B cell (primary cell): ENCODE data around the gene PIK3AP1. TPM values are rescaled to one million over a fixed set of nuclear protein-coding genes. Genes with fewer than 3 reads are reported as not detected.
A peak's percentile ranks its signal among the peaks of the same experiment; 100 is the strongest.

Experiments used
- ATAC-seq: fragments of 200-7000 bp; cut with Tn5 transposase; one replicate; pipeline ENCODE4 v1.10.0; 2021; ENCODE audit warnings: low read depth, mild to moderate bottlenecking, moderate number of reproducible peaks, moderate library complexity
- CTCF ChIA-PET: fragments of 350-600 bp; sonication (Branson Sonifier 250); formaldehyde crosslinking; loops from one replicate; lab custom pipeline; 2021; ENCODE audit warnings: antibody characterized with exemption, inconsistent platforms; lab: Charles Lee
- POLR2A ChIA-PET: fragments of 350-600 bp; sonication (Branson Sonifier 250); formaldehyde crosslinking; loops from one replicate; lab custom pipeline; 2021; ENCODE audit warnings: antibody characterized with exemption; lab: Charles Lee
- DNase-seq: peaks from one replicate; pipeline ENCODE4 v3.0.0; 2013
- H2AFZ ChIP-seq: 2 replicates; pipeline ENCODE4 v1.6.1; 2012; ENCODE audit warnings: mild to moderate bottlenecking, low read depth, low read length; ENCODE audit not compliant: insufficient read depth, poor library complexity, severe bottlenecking
- H3K27ac ChIP-seq, 2 donors: 1 replicate in 1 of 2; 2 replicates in 1 of 2; pipeline ENCODE4 v1.5.1; 2012 to 2013; ENCODE audit warnings: low read length in 2 of 2, mild to moderate bottlenecking in 2 of 2, moderate library complexity in 1 of 2
- H3K27me3 ChIP-seq, 4 experiments: fragments of 200-600 bp in 1 of 4; sonication (generic) in 1 of 4; replicated peaks in 1 of 4; 1 replicate in 2 of 4; 2 replicates in 2 of 4; pipeline versions ENCODE4 v1.6.1 to v1.7.0; 2013 to 2016; ENCODE audit warnings: low read length in 3 of 4, mild to moderate bottlenecking in 2 of 4, mixed read lengths in 1 of 4, moderate library complexity in 1 of 4; ENCODE audit not compliant: insufficient read depth in 4 of 4, control insufficient read depth in 3 of 4; ENCODE audit errors: control extremely low read depth in 1 of 4
- H3K36me3 ChIP-seq, 2 experiments: replicated peaks in 1 of 2; 1 replicate in 1 of 2; 2 replicates in 1 of 2; pipeline versions ENCODE4 v1.6.1 to v1.7.1; 2013; ENCODE audit warnings: low read length in 1 of 2; ENCODE audit not compliant: insufficient read depth in 2 of 2, control insufficient read depth in 1 of 2; ENCODE audit errors: control extremely low read depth in 1 of 2, extremely low read depth in 1 of 2
- H3K4me1 ChIP-seq, 2 donors: fragments of 200-600 bp in 1 of 2; sonication (generic) in 1 of 2; 1 replicate in 1 of 2; 2 replicates in 1 of 2; pipeline versions ENCODE4 v1.5.1 to v1.6.1; 2013 to 2017; ENCODE audit warnings: low read length in 2 of 2; ENCODE audit not compliant: control insufficient read depth in 2 of 2, insufficient read depth in 2 of 2
- H3K4me2 ChIP-seq: replicated peaks from 2 replicates; pipeline ENCODE3; 2012; ENCODE audit warnings: mild to moderate bottlenecking, low read depth, low read length; ENCODE audit not compliant: poor library complexity, severe bottlenecking
- H3K4me3 ChIP-seq, 5 experiments: fragments of 200-600 bp in 1 of 5; sonication (generic) in 1 of 5; 1 replicate in 3 of 5; 2 replicates in 2 of 5; pipeline versions ENCODE4 v1.5.1 to v1.7.0; 2011 to 2016; ENCODE audit warnings: low read length in 4 of 5, mild to moderate bottlenecking in 4 of 5, low read depth in 2 of 5, control low read depth in 1 of 5, moderate library complexity in 1 of 5; ENCODE audit not compliant: insufficient read depth in 1 of 5; ENCODE audit errors: control extremely low read depth in 1 of 5, extremely low read depth in 1 of 5
- H3K79me2 ChIP-seq: fragments of 200-600 bp; sonication (generic); one replicate; pipeline ENCODE4 v1.6.0; 2016; ENCODE audit warnings: low read length; ENCODE audit not compliant: control insufficient read depth, insufficient read depth
- H3K9ac ChIP-seq: fragments of 200-600 bp; sonication (generic); 2 replicates; pipeline ENCODE4 v1.6.1; 2017; ENCODE audit warnings: mild to moderate bottlenecking, low read length, moderate library complexity
- H3K9me3 ChIP-seq, 3 donors: one replicate each; pipeline versions ENCODE4 v1.6.1 to v1.7.1; 2013; ENCODE audit warnings: low read length in 2 of 3; ENCODE audit not compliant: control insufficient read depth in 2 of 3, insufficient read depth in 1 of 3; ENCODE audit errors: control extremely low read depth in 1 of 3
- H4K20me1 ChIP-seq: 2 replicates; pipeline ENCODE4 v1.6.0; 2012; ENCODE audit warnings: mild to moderate bottlenecking, low read length; ENCODE audit not compliant: insufficient read depth, control insufficient read depth, poor library complexity, severe bottlenecking
- H3K27ac Mint-ChIP-seq: one replicate; pipeline ENCODE4 v1.8.0; 2021; ENCODE audit warnings: mixed read lengths
- H3K27me3 Mint-ChIP-seq: one replicate; pipeline ENCODE4 v1.8.0; 2021; ENCODE audit warnings: mixed read lengths
- H3K4me1 Mint-ChIP-seq: one replicate; pipeline ENCODE4 v1.8.0; 2021; ENCODE audit warnings: mixed read lengths
- H3K4me3 Mint-ChIP-seq: one replicate; pipeline ENCODE4 v1.8.0; 2021; ENCODE audit warnings: mixed read lengths
- H3K9me3 Mint-ChIP-seq: one replicate; pipeline ENCODE4 v1.8.0; 2022; ENCODE audit warnings: mixed read lengths; ENCODE audit not compliant: insufficient read depth
- EZH2 ChIP-seq: IDR thresholded peaks from 2 replicates; pipeline ENCODE4 v1.6.1; 2012; ENCODE audit warnings: borderline replicate concordance, low read depth, mild to moderate bottlenecking, moderate library complexity, low read length; ENCODE audit not compliant: insufficient read depth, poor library complexity, severe bottlenecking
- WGBS: methylation state at CpG from one replicate; pipeline ENCODE4 v1.1.5; 2013; ENCODE audit warnings: missing lambda C conversion rate; ENCODE audit not compliant: insufficient coverage; 5-methylcytosine and 5-hydroxymethylcytosine counted together
- intact Hi-C: fragments of 100-400 bp; cut with micrococcal nuclease; formaldehyde crosslinking; loops from one replicate; pipeline ENCODE4 v1.10.0; 2022
- polyA plus RNA-seq: library from polyadenylated mRNA; depleted of rRNA; stranded (reverse); fragments of >200 nt; gene quantifications from 2 replicates; pipeline ENCODE4 v1.2.3, GENCODE V29; 2012
- total RNA-seq, 2 donors: library from RNA; stranded (reverse); fragments of 120-200 nt in 1 of 2; gene quantifications; 1 replicate in 1 of 2; 2 replicates in 1 of 2; pipeline versions ENCODE4 v1.2.3 to v1.2.4, GENCODE V29; 2013 to 2022
- TF ChIP-seq, protein P1 (sequence below): fragments of 200-600 bp; IDR thresholded peaks from one replicate; pipeline ENCODE4 v1.8.0; 2022; ENCODE audit warnings: antibody characterized with exemption, mild to moderate bottlenecking

The PIK3AP1 gene
- total and polyA plus RNA-seq, 2 donors (not counting 1 experiment from before 2014, with no cell fraction given): 125 to 130 TPM

GRCh38 chr10:96586419-96587263 is 133.7 kb downstream of the PIK3AP1 start, which contains the start of gene TM9SF3:
TSS of gene TM9SF3 (minus strand) at chr10:96587012. CDS start at chr10:96586835, 177 bp downstream.
- ChIA-PET POLR2A (no interaction called here), CTCF (no interaction called here)
- peak within 1 kb of the TSS; percentile 90 for H3K4me2 ChIP-seq
- Mint-ChIP-seq H3K27me3 (no peaks in the 10 kb centered on the region), H3K27ac (peak within 1 kb of the TSS; percentile 99), H3K4me3 (peak within 1 kb of the TSS; percentile 91), H3K9me3 (no peaks in the 10 kb centered on the region), H3K4me1 (peaks cover 41% of the 10 kb centered on the region)
- peak within 1 kb of the TSS; percentile 96 to 98 for H3K27ac ChIP-seq
- TF ChIP-seq, protein P1, sequence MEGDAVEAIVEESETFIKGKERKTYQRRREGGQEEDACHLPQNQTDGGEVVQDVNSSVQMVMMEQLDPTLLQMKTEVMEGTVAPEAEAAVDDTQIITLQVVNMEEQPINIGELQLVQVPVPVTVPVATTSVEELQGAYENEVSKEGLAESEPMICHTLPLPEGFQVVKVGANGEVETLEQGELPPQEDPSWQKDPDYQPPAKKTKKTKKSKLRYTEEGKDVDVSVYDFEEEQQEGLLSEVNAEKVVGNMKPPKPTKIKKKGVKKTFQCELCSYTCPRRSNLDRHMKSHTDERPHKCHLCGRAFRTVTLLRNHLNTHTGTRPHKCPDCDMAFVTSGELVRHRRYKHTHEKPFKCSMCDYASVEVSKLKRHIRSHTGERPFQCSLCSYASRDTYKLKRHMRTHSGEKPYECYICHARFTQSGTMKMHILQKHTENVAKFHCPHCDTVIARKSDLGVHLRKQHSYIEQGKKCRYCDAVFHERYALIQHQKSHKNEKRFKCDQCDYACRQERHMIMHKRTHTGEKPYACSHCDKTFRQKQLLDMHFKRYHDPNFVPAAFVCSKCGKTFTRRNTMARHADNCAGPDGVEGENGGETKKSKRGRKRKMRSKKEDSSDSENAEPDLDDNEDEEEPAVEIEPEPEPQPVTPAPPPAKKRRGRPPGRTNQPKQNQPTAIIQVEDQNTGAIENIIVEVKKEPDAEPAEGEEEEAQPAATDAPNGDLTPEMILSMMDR: no peak
- no peak for TF ChIP-seq EZH2
- peak within 1 kb of the TSS; percentile 69 to 97 (median 84) for H3K4me3 ChIP-seq
- H3K4me1 ChIP-seq: peaks cover 24 to 40% of the 10 kb centered on the region in 2 donors
- peak; percentile 87 for ATAC-seq
- peaks cover 64% of the 10 kb centered on the region for H3K79me2 ChIP-seq
- no peaks in the 10 kb centered on the region for H3K27me3 ChIP-seq
- H4K20me1 ChIP-seq: peaks cover 23% of the 10 kb centered on the region
- under 1% methylated on average over 107 of the region's 107 CpGs for WGBS
- intact Hi-C loops: loop anchor here (1.0 to 10.0 kb wide), 6 partner anchors 72 to 932 kb away; partner anchors contain the start of genes ALDH18A1 and ARHGAP19
- no peaks in the 10 kb centered on the region for H3K9me3 ChIP-seq
- peak within 1 kb of the TSS; percentile 86 for H3K9ac ChIP-seq
- H2AFZ ChIP-seq: peak within 1 kb of the TSS; percentile 76
- no peaks in the 10 kb centered on the region for H3K36me3 ChIP-seq
- DNase-seq: peak; percentile 96
